HCT116 (cell line): ENCODE results near the gene SCAF4.

Experiments
- CTCF ChIP-seq, 3 experiments: fragments of 200-600 bp in 1 of 3; sonication (generic) in 1 of 3; IDR thresholded peaks in 2 of 3; conservative IDR thresholded peaks in 1 of 3; 2 replicates each; pipeline ENCODE4 v1.5.1; 2012 to 2017; ENCODE audit warnings: low read depth in 2 of 3, low read length in 2 of 3, antibody characterized with exemption in 1 of 3, borderline replicate concordance in 1 of 3, control low read depth in 1 of 3, mild to moderate bottlenecking in 1 of 3, mixed read lengths in 1 of 3, mixed run types in 1 of 3, moderate library complexity in 1 of 3; ENCODE audit not compliant: insufficient read depth in 1 of 3
- EZH2 ChIP-seq: fragments of 200-600 bp; sonication (generic); IDR thresholded peaks from 2 replicates; pipeline ENCODE4 v1.6.1; 2017; ENCODE audit warnings: antibody characterized with exemption, mixed run types
- FOSL1 ChIP-seq: IDR thresholded peaks from 2 replicates; pipeline ENCODE4 v1.6.1; 2012; ENCODE audit warnings: low read depth
- POLR2A ChIP-seq: IDR thresholded peaks from 2 replicates; pipeline ENCODE4 v1.7.0; 2011; ENCODE audit warnings: borderline replicate concordance; ENCODE audit not compliant: insufficient read depth, insufficient read length; ENCODE audit errors: extremely low read depth
- POLR2AphosphoS5 ChIP-seq: IDR thresholded peaks from 2 replicates; pipeline ENCODE4 v1.6.1; 2011; ENCODE audit warnings: mild to moderate bottlenecking, low read depth, low read length, moderate library complexity
- REST ChIP-seq: IDR thresholded peaks from 2 replicates; pipeline ENCODE4 v1.6.1; 2012; ENCODE audit warnings: low read depth
- YY1 ChIP-seq: IDR thresholded peaks from 2 replicates; pipeline ENCODE4 v1.6.1; 2011; ENCODE audit warnings: low read length, low read depth, moderate library complexity, mild to moderate bottlenecking; ENCODE audit not compliant: insufficient replicate concordance; ENCODE audit errors: extremely low read depth
- ZNF274 ChIP-seq: fragments of 200-500 bp; sonication (Bioruptor generic); IDR thresholded peaks from 2 replicates; pipeline ENCODE4 v1.6.1; 2014; ENCODE audit warnings: mild to moderate bottlenecking, low read depth, low read length, inconsistent platforms

GRCh38 chr21:31778546-31778945, 46.6 kb upstream of the SCAF4 start:
- TF ChIP-seq POLR2AphosphoS5 (no peak), POLR2A (no peak), CTCF (IDR thresholded peaks at IDR 0.05 in 2 of 3, conservative IDR thresholded peaks at IDR 0.05 in 1 of 3; ENCODE audit: borderline replicate concordance in 1 of 3, insufficient read depth in 1 of 3, low read depth in 2 of 3, low read length in 2 of 3) (no peak), FOSL1 (no peak), YY1 (no peak), EZH2 (no peak), REST (no peak), ZNF274 (no peak)
